22Rv1 (cell line): ENCODE data around the gene F2R.

Experiments used
- ZFX ChIP-seq: fragments of 450-650 bp; IDR thresholded peaks from 2 replicates; pipeline ENCODE4 v1.6.1; 2017; ENCODE audit warnings: antibody characterized with exemption, borderline replicate concordance
- TF ChIP-seq, protein P1 (sequence below): fragments of 450-650 bp; IDR thresholded peaks from 2 replicates; pipeline ENCODE4 v1.5.1; 2017; ENCODE audit warnings: mild to moderate bottlenecking

DNA sequence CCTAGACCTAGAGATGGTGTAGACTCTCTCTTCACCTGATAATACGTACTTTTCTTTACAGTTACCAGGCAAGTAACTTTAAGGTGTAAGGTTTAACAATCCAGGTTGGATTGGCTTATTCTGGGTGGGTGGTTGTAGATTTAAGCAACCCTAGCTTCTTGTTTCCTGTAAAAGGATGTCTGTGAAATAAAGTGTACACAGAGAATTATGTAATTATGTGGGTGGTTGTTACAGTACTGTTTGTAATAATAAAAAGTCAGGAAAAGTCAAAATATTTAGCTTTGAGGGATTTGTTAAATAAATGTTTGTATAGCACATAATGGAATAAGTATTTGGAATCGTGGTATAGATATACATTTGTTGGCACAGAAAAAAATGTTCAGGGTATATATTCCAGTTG lies 43.7 kb upstream of the F2R start:
- TF ChIP-seq, protein P1, sequence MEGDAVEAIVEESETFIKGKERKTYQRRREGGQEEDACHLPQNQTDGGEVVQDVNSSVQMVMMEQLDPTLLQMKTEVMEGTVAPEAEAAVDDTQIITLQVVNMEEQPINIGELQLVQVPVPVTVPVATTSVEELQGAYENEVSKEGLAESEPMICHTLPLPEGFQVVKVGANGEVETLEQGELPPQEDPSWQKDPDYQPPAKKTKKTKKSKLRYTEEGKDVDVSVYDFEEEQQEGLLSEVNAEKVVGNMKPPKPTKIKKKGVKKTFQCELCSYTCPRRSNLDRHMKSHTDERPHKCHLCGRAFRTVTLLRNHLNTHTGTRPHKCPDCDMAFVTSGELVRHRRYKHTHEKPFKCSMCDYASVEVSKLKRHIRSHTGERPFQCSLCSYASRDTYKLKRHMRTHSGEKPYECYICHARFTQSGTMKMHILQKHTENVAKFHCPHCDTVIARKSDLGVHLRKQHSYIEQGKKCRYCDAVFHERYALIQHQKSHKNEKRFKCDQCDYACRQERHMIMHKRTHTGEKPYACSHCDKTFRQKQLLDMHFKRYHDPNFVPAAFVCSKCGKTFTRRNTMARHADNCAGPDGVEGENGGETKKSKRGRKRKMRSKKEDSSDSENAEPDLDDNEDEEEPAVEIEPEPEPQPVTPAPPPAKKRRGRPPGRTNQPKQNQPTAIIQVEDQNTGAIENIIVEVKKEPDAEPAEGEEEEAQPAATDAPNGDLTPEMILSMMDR, result no peak
- no peak for TF ChIP-seq ZFX
